ENCODE measurements around the gene KIAA1549. TPM values are rescaled to one million over a fixed set of nuclear protein-coding genes. Genes with fewer than 3 reads are reported as not detected.

KIAA1549 gene
- total RNA-seq, 1 experiment from 2014 or later: 2.2 TPM

DNA sequence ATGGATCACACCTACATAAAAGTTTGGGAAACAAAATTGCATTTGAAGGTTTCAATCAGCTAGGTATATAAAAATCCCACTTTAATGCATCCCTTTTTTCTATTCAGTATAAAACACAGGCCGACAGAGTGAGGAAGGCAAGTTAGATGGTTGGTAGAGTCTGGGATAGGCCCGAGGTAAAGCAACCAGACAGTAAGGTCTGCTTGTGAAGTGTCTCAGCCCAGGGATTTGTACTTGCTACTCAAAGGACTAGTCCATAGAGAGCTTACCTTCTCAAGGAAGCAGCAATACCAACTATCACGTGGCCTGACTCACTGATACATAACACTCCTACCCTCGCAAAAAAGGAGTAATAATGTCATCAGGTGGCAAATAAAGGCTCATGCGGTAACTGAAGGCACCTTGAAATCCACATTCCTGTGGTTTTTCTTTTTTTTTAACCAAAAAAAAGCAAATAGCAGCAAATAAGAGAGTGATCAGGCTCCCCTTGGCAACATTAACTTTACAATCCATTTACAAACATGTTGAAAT is 127.0 kb downstream of the KIAA1549 start:
- DNase-seq (ENCODE audit: low spot score): peak; percentile 22

GRCh38 chr7:138853448-138853847 is 127.7 kb downstream of the KIAA1549 start:
- no peak for DNase-seq (ENCODE audit: low spot score)

DNA sequence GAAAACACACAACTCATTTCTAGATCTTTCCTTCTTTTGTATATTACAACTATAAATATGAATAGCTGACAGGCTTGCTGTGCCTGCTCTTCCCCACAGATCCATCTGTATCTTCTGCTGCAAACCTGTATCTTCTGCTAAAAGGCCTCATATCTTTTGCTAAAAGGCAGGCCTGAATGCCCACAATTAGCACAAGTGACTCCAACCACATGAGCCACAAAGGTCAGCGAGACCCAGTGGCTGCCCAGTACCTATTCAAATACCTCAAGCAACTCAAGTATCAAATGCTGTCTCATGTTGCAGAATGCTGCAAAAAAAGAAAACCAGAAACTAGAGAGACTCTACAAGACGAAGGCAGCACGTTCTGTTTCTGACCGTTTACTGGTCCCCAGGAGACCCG is 128.7 kb downstream of the KIAA1549 start:
- DNase-seq (ENCODE audit: low spot score): no peak

GRCh38 chr7:138849701-138850100 is 131.5 kb downstream of the KIAA1549 start:
- DNase-seq (ENCODE audit: low spot score): no peak

- no peak for DNase-seq (ENCODE audit: low spot score)
Observed at GRCh38 chr7:138848056-138848980, 132.9 kb downstream of the KIAA1549 start.

DNA sequence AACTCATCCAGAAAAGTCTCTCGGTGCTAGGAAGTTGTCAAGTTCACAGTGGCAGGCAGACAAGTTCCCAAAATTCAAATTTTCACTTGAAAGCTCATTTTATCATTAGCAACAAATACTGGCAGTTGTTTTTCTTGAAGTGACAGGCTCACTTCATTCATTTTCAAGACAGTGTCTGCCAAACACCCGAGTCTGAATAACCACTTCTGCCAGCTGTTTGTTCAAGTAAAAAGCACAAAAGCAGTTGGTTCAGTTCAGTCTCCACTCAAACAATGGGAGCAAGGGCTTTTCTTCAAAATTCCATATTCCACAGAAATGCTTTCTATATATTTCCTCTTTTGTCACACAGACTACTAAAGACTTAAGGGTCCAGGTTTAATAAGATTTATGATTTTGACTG is 135.5 kb downstream of the KIAA1549 start:
- no peak for DNase-seq (ENCODE audit: low spot score)

DNA sequence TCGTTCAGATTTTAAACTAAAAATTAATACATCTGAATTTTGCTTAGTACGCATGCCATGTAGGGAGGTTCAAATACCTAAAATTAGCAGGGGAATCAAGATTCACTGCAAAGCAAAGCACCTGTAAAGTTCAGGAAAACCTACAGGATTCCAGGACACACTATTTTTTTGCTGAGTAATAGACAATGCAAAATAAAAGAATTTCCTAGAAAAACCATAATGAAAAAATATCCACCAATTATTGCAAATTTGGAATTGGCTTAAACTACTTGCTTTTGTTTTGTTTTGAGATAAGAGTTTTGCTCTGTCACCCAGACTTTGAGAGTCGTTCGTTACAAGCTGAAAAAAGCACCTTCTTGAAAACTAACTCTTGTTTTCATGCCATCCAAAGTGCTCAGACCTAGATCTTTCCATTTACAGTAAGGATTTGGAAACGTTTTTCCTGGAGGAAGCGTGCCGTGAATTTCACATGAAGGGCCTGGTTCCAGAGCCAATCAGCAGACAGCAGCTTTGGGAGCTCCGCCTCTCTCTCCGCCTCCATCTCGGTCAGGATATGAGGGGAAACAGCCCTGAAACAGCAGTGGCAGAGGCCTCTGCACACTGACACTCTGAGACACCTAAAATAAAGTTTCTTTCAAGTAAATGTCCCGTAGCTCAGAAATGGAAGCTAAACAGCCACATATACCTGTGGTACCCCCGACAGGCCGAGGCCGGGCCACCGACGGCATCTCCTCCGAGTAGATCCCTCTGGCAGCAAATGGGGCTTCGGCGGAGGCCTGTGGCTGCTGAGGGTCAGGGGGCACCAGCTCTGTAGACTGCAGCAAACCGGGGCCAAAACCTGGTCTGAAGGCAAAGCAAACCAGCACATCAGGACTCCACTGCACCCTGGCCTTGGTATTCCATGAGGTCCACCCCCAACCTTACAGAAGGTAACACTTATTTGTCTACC is 137.3 kb downstream of the KIAA1549 start:
- DNase-seq (ENCODE audit: low spot score): no peak

DNA sequence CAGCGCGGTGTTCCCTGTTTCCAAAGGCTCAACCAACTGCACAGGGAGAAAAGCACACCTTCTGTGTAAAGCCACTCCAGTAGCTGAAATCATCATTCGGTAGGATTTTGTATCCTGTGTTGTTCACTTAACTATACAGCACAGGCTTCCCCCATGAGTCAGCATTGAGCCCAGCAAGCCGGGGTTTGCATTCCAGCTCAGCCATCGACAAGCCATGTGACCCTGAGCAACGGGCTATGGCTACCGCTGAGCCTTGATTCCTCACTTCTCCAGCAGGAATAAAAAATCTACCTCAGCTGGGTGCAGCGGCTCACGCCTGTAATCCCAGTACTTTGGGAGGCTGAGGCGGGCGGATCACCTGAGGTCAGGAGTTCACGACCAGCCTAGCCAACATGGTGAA is 139.1 kb downstream of the KIAA1549 start:
- peak; percentile 82 for DNase-seq (ENCODE audit: low spot score)

DNA sequence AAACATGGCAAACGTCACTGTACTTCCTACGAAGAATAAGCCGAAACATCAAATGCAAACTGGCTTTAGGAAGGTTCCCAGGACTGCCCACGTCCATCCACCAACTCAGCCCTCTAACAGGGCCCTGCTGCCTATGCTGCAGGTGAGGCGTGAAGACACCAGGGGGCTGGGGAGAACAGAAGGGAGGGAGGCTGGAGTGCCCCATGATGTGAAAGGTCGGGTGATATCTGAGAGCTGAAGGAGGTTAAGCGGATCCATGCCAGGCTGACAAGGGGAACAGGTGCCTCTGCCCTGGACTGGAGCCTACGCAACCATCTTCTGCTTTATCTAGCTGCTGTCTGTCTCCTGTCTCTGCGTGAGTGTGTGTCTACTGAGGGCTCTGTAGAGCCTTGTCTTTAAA is 143.0 kb downstream of the KIAA1549 start:
- no peak for DNase-seq (ENCODE audit: low spot score)

GRCh38 chr7:138837627-138838026 is 143.6 kb downstream of the KIAA1549 start:
- no peak for DNase-seq (ENCODE audit: low spot score)

GRCh38 chr7:138835087-138835486 is 146.1 kb downstream of the KIAA1549 start:
- DNase-seq (ENCODE audit: low spot score): no peak

DNA sequence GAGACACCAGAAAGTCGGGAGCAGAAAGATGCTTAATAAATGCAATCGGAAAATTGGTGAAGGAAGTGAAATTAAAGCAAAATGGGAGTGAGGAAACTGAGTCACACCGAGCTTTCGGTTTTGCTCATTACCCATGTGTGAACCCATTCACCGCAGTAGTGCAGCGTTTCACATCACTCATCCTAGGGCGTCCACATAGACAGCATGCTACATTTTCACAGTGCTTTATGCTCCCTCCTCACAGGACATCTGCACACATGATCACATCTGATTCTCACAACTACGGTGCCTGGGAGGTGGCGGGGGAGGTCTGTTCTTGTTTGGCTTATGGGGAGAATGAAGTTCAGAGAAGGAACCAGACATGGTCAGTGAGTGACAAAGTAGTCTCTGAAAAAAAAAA is 146.6 kb downstream of the KIAA1549 start:
- DNase-seq (ENCODE audit: low spot score): no peak

DNA sequence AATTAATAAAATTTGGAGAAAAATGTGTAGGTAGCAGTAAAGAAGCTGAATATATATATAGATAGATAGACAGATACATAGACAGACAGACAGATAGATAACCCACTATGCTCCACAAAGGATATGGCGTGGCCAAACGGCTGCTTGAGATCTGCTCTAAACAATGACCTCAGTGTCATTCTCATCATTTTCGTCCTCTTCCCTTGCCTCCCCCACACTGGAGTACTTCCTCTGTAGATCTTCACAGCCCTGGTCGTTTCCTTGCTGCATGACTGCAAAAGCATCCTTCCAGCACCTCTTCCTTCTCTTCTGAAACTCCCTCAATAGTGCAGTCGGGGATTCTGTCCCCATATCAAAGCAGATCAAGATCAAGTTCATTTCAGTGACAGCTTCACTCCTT is 147.6 kb downstream of the KIAA1549 start:
- DNase-seq (ENCODE audit: low spot score): no peak

DNA sequence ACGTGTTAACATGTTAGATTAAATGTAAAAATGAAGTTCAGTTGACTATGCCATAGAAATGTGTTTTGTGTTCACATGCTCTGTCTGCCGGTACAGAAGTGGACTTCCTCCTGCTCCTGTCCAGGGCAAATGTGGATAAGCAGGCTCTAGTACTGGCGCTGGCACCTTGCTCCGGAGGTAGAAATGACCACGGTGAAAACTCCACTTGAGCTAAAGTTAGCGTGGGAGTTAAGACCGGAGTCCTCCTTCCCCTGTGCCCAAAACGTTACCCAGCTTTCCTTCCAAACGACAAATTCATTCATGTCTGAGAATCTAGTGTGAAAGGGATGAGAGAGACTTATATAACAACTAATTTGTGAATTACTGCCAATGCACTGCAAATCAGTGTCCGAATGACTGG is 148.2 kb downstream of the KIAA1549 start:
- DNase-seq (ENCODE audit: low spot score): no peak

DNA sequence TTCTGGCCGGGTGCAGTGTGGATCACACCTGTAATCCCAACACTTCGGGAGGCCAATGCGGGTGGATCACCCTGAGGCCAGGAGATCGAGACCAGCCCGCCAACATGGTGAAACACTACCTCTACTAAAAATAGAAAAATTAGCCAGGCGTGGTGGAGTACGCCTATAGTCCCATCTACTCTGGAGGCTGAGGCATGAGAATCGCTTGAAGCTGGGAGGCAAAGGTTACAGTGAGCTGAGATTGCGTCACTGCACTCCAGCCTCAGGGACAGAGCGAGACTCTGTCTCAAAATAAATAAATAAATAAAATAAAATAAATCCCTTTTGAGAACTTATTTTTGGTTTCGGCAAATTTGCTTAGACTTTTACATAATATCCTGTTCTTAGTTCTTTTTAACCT is 151.9 kb downstream of the KIAA1549 start:
- no peak for DNase-seq (ENCODE audit: low spot score)

DNA sequence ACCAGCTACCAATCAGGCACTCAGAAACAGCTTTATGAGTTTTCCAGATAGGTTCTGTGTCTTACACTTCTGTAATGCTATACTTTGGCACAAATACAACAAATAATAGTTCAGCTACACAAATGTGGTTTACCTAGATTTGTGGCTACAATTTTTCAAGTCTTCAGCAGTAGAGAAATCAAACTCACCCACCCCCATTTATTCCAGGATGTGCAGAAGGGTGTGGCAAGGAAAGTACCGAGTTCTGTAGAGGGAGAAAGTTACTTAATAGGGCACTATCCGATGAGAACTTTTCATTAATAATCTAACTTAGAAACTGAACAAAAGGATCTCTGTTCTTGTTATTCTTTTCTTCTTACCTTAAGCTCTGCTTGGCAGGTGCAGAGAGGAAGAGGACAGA is 152.9 kb downstream of the KIAA1549 start:
- no peak for DNase-seq (ENCODE audit: low spot score)

DNA sequence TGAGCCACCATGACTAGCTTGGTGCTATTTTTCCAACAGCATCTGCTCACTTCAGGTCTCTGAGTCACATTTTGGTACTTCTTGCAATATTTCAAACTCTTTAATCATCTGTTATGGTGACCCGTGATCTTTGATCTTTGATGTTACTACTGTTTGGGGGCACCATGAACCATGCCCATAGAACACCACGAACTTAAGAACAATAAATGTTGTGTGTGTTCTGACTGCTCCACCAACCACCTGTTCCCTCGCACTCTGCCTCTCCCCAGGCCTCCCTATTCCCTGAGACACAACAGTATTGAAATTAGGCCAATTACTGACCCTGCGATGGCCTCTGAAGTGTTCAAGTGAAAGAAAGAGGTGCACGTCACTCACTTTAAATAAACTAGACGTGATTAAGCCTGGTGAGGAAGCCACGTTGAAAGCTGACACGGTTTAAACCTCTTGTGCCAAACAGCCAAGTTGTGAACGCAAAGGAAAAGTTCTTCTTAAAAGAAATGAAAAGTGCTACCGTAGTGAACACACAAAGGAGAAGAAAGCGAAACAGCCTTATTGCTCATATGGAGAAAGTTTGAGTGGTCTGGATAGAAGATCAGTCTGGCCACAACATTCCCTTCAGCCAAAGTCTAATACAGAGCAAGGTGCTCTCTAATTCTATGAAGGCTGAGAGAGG is 156.0 kb downstream of the KIAA1549 start:
- DNase-seq (ENCODE audit: low spot score): no peak

GRCh38 chr7:138822867-138823535 is 158.2 kb downstream of the KIAA1549 start:
- DNase-seq (ENCODE audit: low spot score): no peak

- no peak for DNase-seq (ENCODE audit: low spot score)
Observed at GRCh38 chr7:138821912-138822311, 159.3 kb downstream of the KIAA1549 start.

DNA sequence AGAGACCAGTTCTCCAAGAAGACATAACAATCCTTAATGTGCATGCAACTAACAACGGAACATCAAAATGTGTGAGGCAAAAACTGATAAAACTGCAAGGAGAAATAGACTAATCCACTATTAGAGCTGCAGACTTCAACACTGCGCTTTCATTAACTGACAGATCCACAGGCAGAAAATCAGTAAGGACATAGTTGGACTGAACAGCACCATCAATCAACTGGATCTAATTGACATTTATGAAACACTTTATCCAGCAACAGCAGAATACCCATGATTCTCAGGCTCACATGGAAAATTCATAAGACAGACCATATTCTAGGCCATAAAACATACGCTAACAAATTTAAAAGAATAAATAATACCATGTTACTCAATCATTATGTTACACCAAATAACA is 161.6 kb downstream of the KIAA1549 start:
- no peak for DNase-seq (ENCODE audit: low spot score)

GRCh38 chr7:138816650-138817049 is 164.5 kb downstream of the KIAA1549 start:
- DNase-seq (ENCODE audit: low spot score): no peak
